Ureter (tissue), 1 donor: Measurements from ENCODE around the gene PROZ. TPM values are rescaled to one million over a fixed set of nuclear protein-coding genes. Genes with fewer than 3 reads are reported as not detected.

Experiments used
- DNase-seq: peaks from one replicate; pipeline ENCODE4 v3.0.0-alpha.2; 2020; ENCODE audit warnings: low spot score
- total RNA-seq: library from RNA; stranded (reverse); gene quantifications from one replicate; pipeline ENCODE4 v1.2.4, GENCODE V29; 2023
- donor health status: DM: yes; HTN: yes; CAD: no.

PROZ gene
- total RNA-seq, 1 donor from 2014 or later = not detected

DNA sequence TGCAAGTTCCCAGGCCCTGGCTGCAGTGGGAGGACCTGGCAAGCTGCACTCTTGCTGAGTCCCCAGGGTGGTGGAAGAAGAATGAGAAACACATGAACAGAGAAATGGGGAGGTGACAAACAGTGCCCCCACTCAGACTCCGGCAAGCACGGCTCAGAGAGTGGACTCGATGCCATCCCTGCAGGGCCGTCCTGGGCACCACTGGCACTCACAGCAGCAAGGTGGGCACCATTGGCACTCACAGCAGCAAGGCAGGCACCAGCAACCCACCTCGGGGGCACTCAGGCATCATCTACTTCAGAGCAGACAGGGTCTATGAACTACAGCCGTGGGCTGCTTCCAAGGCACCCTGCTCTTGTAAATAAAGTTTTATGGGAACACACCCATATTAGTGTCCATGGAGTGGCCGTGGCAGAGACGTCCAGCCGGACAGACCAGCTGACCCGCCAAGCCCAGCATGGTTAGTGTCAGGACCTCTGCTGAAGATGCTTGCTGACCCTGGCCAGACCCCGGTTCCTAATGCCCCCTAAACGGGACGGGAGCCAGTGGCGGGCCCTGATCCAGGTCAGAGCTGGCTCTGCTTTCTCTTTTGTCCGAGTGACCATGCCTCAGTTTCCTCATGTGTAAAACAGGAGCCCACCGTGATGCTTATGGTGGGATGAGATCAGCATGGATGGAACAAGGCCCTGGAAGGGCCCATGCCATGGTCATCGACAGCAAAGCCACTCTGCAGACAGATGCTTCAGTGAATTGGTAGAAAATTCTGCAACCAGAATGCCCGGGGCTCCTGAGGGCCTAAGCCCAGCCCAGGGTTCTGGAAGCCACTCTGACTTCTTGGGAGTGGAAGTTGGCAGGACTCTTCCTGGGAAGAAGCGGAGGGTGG, 37.9 kb upstream of the PROZ start:
- DNase-seq = no peak

DNA sequence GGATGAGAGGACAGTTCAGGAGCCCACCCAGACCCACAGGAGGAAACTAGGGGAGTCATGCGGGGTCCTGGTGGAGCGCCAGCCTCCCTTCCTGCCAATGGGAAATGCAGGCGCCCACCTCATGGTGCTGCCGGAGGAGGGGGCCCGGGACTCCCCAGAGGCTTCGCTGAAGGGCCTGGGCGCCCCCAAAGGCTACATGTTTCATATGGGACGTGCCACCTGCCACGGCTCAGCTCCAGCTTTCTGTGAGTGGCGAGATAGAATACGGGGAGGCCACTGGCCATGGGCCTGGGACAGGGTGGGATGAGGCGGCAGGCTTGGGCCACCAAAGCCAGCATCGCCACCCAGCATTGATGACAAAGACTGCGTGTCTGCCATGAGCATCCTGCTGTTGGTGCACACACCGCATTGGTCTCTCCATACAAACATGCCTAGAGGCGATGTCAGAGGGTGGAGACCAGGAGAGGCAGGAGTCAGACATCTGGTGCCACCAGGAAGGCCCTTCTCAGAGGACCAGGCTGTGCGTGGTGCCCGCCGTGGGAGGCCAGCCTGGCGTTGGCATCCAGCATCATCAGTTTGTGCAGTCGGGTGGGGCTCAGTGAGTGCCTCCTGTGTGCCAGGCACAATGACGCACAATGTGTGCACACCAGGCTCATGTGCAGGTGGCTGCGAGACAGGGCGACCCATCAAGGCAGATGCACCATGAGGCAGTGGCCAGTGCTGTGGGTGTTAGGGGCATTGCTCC, 37.1 kb upstream of the PROZ start:
- no peak for DNase-seq

GRCh38 chr13:113121928-113122471, 36.4 kb upstream of the PROZ start:
- no peak for DNase-seq

- peak; percentile 78 for DNase-seq
Measured at GRCh38 chr13:113122550-113123225, 35.8 kb upstream of the PROZ start, which contains the start of gene F10. Gene F10 (plus strand): TSS chr13:113122799. CDS start chr13:113122856, 57 bp downstream.

DNA sequence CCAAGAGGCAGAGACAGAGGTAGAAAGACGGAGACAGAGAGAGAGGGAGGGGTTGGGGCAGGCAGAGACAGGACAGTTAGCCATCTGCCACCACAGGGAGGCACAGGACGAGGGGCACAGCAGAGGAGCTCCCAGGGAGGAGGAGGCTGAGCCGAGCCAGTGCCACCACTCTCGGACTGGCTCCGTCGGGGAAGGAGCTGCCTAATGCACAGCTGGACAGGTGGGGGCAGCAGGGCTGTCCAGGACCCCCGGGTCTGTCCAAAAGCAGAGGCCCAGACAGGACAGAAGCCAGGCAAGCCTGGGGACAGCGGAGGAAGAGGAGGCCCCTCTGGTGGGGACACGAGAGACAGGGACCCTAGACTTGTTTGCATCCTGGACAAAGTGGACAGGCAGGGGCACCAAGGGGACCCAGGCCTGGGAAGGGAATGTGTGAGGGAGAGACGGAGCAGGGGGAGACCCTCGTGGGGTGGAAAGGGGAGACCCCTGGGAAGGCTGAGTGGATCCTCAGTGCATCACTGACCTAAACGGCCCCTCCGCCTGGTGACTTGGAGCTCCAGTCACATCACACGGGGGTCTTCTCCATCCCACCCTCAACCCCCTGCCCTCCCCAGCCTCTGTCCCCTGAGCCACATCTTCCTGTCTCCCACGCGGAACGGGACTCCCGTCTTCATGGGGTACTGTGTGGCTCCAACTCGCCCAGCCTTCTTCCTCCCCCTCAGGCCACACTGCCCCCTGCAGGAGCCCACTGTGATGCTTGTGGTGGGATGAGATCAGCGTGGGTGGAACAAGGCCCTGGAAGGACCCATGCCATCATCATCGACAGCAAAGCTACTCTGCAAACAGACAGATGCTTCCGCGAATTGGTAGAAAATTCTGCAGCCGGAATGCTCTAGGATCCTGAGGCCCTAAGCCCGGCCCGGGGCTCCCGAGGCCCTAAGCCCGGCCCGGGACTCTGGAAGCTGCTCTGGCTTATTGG, 34.9 kb upstream of the PROZ start:
- DNase-seq = no peak

DNA sequence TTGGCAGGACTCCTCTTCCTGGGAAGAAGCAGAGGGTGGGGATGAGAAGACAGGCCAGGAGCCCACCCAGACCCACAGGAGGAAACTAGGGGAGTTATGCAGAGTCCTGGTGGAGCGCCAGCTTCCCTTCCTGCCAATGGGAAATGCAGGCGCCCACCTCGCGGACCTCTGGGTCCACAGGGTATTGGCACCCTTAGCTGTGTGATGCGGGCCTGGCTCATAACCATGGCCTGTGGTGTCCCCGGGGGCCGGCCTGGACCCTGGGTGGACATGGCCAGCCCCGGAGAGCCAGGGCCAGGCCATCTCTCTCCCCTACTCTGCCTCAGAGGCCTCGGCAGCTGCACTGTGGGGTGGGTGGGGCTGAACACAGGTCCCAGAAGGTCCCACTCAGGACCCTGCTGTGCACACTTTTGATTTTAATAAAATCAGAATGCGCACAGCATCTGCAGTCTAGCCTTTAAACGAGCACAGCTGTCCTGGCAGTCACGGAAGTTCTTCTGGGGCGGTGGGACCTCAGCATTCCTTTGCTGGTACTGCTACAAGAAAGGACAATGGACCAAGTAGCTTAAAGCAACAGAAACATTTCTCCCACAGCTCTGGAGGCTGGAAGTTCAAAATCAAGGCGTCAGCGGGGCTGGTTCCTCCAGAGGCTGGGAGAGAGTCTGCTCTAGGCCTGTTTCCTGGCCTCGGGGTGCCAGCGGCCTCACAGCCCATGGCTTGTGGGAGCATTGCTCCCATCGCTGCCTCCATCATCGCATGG, 34.1 kb upstream of the PROZ start:
- DNase-seq = no peak

DNA sequence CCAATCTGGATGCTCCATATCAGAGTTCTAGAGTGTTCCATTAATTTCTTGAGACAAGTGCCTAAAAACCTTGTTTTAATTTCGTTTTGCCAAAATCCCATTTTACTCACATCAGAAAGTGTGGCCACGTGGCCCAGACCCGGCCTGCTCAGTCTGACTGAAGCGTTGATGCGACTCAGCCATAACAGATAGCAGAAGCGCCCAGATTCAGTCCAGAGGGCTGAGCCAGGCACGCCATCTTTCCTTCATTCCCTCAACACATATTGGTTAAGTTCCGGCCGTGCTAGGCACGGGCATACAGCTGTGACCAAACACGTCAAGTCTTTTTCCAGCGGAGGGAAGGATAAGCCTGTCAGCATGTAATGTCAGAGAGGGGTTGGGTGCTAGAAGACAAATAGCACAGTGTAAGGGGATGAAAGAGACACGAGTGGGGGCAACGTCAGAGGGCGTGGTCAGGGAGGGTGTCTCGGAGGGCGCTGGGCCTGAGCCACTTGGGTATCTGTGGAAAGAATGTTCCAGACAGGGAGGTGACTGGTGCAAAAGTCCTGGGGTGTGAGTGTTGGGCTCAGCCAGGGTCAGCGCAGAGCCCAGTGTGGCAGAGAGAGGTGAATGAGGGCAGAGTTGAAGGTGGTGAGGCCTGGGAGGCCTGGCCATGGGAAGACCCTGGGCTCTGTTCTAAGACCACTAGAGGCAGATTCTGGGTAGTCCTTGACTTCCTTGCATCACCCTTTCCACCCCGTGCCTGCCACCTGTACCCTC, 32.8 kb upstream of the PROZ start:
- DNase-seq = no peak

DNA sequence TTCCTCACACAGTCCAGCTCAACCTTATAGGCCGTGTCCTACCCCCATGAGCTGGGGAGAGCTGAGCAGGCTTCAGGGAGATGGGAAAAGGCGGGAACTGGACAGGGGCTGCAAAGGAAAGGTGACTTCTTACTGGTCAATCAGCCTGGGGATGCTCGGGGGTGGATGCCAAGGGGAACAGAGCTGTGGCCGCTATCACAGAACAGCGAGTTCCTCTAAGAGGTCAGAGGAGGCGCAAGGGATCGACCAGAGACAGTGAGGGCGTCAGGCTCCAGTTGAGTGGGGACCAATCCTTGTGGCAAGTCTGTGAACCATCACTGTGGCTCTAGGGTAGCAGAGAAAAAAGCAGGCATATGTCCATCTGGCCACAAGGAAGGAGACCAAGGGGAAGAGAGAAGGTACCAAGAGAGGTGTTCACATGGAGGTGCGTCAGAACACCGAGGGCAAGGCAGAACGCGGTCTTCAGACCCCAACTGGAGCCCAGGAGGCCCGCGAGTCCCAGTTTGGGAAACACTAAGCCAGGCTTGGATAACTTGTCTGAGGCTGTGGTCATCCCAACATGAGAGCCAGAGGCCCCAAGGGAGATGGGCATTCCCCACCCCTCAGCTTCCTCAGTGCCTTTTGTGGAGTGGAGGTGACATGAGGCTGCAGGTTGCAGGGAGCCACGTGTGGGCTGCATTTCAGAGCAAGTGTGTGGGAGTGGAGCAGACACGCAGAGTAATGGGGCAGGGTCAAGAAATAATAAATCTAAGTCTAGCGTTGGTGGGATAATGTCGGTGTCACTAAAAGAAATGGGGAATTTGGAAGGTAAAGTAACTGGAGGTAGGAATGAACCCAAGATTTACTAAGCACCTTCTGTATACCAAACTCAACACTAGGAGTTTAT, 31.9 kb upstream of the PROZ start:
- no peak for DNase-seq

DNA sequence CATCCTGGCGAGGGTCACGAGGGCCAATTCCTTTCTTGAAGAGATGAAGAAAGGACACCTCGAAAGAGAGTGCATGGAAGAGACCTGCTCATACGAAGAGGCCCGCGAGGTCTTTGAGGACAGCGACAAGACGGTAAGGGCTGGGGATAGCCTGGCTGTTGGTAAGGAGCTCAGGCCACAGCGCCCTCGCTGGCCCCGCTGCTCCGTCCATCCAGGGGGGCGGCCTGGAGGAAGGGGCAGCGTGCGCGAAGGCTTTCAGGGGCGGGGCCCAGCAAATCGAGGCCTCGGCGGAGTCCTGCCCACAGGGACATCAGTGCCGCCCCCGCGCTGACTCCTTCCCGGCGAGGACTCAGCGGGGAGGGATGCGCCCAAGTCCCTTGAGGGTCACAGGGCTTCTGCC, 29.0 kb upstream of the PROZ start:
- DNase-seq = no peak

GRCh38 chr13:113129921-113130750, 28.3 kb upstream of the PROZ start:
- DNase-seq = no peak

DNA sequence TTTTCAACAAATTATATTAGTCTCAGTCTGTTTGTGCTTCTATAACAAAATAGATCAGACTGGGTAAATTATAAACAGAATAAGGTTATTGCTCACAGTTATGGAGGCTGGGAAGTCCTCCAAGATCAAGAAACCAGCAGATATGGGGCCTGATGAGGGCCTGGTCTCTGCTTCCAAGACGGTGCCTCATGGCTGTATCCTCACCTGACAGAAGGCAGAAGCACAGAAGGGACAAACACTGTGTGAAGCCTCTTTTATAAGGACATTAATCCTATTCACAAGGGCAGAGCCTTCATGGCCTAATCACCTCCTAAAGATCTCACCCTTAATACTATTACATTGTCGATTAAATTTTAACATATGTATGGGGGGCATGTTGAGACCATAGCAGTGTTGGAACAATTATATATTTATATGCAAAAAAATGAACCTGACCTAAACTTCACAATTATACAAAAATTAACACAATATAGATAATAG, 23.1 kb upstream of the PROZ start:
- DNase-seq = no peak

- DNase-seq = no peak
Measured at GRCh38 chr13:113137691-113138298, 20.7 kb upstream of the PROZ start.

GRCh38 chr13:113138792-113139551, 19.5 kb upstream of the PROZ start:
- no peak for DNase-seq

- DNase-seq = no peak
Measured at GRCh38 chr13:113139577-113139976, 18.9 kb upstream of the PROZ start.

DNA sequence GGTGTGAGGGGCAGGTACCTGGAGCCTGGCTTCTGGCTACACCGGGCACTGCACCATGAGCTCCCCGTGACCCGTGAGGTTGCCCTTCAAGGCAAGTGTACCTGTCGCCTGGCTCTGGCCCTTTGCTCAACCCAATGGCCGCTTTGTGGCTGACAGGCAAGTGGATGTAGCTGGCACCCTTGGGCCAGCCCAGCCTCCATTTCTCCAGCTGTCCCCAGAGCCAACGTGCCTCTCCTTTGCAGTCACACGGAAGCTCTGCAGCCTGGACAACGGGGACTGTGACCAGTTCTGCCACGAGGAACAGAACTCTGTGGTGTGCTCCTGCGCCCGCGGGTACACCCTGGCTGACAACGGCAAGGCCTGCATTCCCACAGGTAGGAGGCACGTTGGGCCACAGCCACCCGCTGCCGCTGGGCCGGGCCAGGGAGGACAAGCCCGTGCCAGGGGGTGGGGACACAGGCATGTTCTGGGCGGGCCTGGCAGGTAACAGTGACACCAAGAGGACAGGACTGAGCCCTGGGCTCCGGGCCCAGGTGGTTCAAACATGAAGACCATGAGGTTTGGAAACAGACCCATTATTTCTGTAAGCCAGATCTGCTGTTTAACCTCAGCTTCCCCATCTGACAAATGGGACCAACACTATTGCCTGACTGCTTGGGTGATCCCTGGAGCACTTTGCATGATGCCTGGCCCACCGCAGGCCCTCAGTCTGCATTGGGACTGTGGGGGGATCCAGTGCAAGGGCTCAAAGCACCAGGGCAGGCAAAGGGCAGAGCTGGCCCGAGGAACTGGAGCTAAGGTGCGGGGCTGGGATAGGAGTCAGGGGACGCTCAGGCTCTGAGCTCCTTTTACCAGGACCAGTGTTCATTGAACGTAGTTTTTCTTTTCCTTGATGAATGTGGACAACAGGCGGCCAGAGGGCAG, 17.5 kb upstream of the PROZ start:
- peak; percentile 43 for DNase-seq
